HG03097 (cell line): ENCODE results near the gene SYNE4.
"Not testable (repeated sequence)": the region's sequence is repeated elsewhere in the genome, so short reads cannot be mapped to it uniquely, and the experiment has no call there.

ENCODE experiments used
- ATAC-seq: cut with Tn5 transposase; IDR thresholded peaks from one replicate; pipeline ENCODE4 v1.9.1; 2021; ENCODE audit not compliant: unreplicated experiment, low FRiP score

SYNE4 gene

GRCh38 chr19:35991731-35992450 lies 16.7 kb downstream of the SYNE4 start:
- no peak for ATAC-seq

- ATAC-seq, result no peak
These were observed 17.6 kb downstream of the SYNE4 start for GRCh38 chr19:35990771-35991730.

GRCh38 chr19:35990156-35990555 lies 18.5 kb downstream of the SYNE4 start:
- no peak for ATAC-seq

GRCh38 chr19:35988824-35989223 lies 19.8 kb downstream of the SYNE4 start:
- ATAC-seq, result no peak

- ATAC-seq, result no peak
These were observed 21.1 kb downstream of the SYNE4 start for GRCh38 chr19:35987571-35987896.

DNA sequence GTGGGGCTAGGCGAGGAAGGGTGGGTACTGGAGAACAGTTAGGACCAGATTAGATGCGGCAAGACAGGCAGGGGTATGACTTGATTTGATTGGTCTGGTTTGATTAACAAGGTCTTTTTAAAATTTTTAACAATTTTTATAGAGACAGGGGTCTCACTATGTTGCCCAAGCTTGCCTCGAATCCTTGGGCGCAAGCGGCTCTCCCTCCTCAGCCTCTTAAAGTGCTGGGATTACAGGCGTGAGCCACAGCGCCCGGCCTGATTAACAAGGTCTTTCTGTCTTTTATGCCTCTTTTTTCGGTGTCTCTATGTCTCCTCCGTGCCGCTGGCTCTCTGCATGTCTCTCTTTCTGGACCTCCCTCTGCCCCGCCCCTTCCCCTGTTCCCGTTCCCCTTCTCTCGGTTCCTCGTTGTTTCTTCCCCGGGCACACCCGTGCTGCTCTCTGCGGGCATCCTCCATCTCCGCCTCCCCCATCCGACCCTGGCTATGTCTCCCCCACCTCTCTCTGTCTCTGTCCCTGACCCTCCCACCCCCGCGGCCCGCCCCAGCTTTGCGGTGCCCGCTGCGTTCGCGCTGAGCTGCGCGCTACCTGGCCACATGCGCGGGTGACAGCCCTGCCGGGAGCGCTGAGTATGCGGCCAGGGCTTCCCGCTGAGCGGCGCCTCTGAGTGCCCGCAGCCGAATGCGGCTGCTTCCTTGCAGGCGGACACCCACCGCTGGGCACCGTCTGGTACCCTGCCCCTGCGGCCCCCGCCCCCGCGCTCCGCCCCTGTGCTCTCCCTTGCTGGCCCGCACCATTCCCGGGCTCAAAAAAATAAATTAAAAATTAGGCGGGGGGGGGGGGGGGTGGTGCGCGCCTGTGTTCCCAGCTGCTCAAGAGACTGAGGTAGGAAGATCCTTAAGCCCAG lies 21.7 kb downstream of the SYNE4 start:
- no peak for ATAC-seq

GRCh38 chr19:35986111-35986510 lies 22.5 kb downstream of the SYNE4 start:
- ATAC-seq, result no peak

- ATAC-seq, result no peak
These were observed 25.4 kb downstream of the SYNE4 start for GRCh38 chr19:35983177-35983576.

DNA sequence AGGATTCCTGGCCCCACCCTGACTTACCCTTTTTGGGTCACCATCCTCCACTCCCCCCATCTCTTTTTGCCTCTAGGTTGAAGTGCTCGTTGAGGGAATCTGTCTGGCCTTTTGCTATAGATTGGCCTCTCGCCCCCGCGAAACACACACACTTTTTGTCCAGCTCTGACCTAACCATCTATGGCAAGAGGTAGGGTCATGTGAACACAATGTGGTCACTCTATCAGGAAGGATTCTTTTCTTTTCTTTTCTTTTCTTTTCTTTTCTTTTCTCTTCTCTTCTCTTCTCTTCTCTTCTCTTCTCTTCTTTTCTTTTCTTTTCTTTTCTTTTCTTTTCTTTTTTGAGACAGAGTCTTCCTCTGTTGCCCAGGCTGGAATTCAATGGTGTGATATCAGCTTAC lies 27.6 kb downstream of the SYNE4 start:
- not testable (repeated sequence) for ATAC-seq

- no peak for ATAC-seq
These were observed 29.7 kb downstream of the SYNE4 start for GRCh38 chr19:35978832-35979365.

GRCh38 chr19:35978271-35978670 lies 30.3 kb downstream of the SYNE4 start:
- no peak for ATAC-seq

- no peak for ATAC-seq
These were observed 31.0 kb downstream of the SYNE4 start for GRCh38 chr19:35977446-35978222.

GRCh38 chr19:35975608-35976214 lies 32.9 kb downstream of the SYNE4 start:
- ATAC-seq, result no peak

DNA sequence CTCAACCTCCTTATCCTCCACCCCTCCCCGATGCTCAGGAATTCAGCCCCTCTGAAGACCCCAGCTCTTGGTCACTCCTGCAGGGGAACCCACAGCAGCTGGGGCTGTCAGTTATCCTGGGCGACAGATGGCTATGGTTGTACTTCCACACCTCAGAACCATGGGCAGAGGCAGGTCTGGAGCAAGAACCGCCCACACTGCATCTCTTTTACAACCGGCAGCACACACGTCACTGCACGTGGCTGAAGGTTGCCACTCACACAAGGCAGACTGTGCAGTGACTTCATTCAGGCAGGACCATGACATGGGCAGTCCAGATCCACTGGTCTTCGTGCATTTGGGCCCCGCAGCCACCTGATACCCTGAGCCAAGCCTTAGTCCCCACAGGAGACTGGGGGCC lies 35.1 kb downstream of the SYNE4 start:
- ATAC-seq, result no peak

GRCh38 chr19:35966771-35967170 lies 41.8 kb downstream of the SYNE4 start:
- ATAC-seq, result no peak

GRCh38 chr19:35963514-35963913 lies 45.1 kb downstream of the SYNE4 start:
- no peak for ATAC-seq

- ATAC-seq, result no peak
These were observed 48.1 kb downstream of the SYNE4 start for GRCh38 chr19:35960432-35960972.

GRCh38 chr19:35959968-35960320 lies 48.7 kb downstream of the SYNE4 start:
- no peak for ATAC-seq
